ENCODE measurements around the gene DLL3. TPM values are rescaled to one million over a fixed set of nuclear protein-coding genes. Genes with fewer than 3 reads are reported as not detected.
A peak's percentile ranks its signal among the peaks of the same experiment; 100 is the strongest.

Gene DLL3
- total RNA-seq, 1 donor from 2014 or later: 42.7 TPM

- Mint-ChIP-seq H3K27me3 (ENCODE audit: unreplicated experiment) (peaks cover 15% of the 10 kb centered on the region), H3K4me3 (ENCODE audit: unreplicated experiment) (peak overlapping the region; percentile 47)
Measured at GRCh38 chr19:39502640-39503417, 4.1 kb downstream of the DLL3 start.

DNA sequence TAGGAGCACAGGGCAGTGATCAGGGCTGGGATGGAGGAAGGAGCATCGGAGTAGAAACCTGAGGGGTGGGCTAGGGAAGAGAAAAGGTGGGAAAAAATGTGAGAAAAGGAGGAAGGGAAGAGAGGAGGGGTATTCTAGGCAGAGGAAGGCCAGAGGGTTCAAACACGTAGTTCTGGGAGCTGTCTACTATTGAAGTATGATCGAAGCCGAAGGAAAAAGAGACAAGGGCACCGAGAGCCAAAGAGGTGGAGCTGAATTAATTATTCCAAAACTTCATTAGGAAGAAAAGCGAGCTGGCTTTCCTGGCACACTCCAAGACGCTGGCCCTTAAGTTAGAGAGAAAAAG, 7.8 kb downstream of the DLL3 start:
- Mint-ChIP-seq H3K9me3 (ENCODE audit: unreplicated experiment) (no peaks in the 10 kb centered on the region), H3K36me3 (ENCODE audit: low read depth, unreplicated experiment) (peaks cover 34% of the 10 kb centered on the region), H3K27ac (ENCODE audit: unreplicated experiment) (peak overlapping the region; percentile 44), H3K4me3 (ENCODE audit: unreplicated experiment) (peak overlapping the region; percentile 9), H3K27me3 (ENCODE audit: unreplicated experiment) (peaks cover 13% of the 10 kb centered on the region), H3K4me1 (ENCODE audit: unreplicated experiment) (no peaks in the 10 kb centered on the region)
- DNase-seq (ENCODE audit: low spot score): no peak
- no peak for TF ChIP-seq CTCF (IDR thresholded peaks at IDR 0.05; ENCODE audit: unreplicated experiment)

More at GRCh38 chr19:39502640-39503417, 4.1 kb downstream of the DLL3 start:
- peaks cover 4% of the 10 kb centered on the region for H3K9me3 Mint-ChIP-seq (ENCODE audit: unreplicated experiment)
- TF ChIP-seq CTCF (IDR thresholded peaks at IDR 0.05; ENCODE audit: unreplicated experiment): peak; percentile 100
- peak; percentile 89 for DNase-seq (ENCODE audit: low spot score)
- peaks cover 14% of the 10 kb centered on the region for H3K4me1 Mint-ChIP-seq (ENCODE audit: unreplicated experiment)
- no peak overlapping the region for H3K27ac Mint-ChIP-seq (ENCODE audit: unreplicated experiment)
- H3K36me3 Mint-ChIP-seq (ENCODE audit: low read depth, unreplicated experiment): peaks cover 40% of the 10 kb centered on the region

- H3K27ac Mint-ChIP-seq (ENCODE audit: unreplicated experiment): no peak overlapping the region
- TF ChIP-seq CTCF (IDR thresholded peaks at IDR 0.05; ENCODE audit: unreplicated experiment): no peak
- H3K36me3 Mint-ChIP-seq (ENCODE audit: low read depth, unreplicated experiment): peaks cover 34% of the 10 kb centered on the region
- no peaks in the 10 kb centered on the region for H3K9me3 Mint-ChIP-seq (ENCODE audit: unreplicated experiment)
- peak overlapping the region; percentile 59 for H3K4me3 Mint-ChIP-seq (ENCODE audit: unreplicated experiment)
- no peaks in the 10 kb centered on the region for H3K4me1 Mint-ChIP-seq (ENCODE audit: unreplicated experiment)
- peaks cover 13% of the 10 kb centered on the region for H3K27me3 Mint-ChIP-seq (ENCODE audit: unreplicated experiment)
- DNase-seq (ENCODE audit: low spot score): peak; percentile 55
Measured at GRCh38 chr19:39506944-39507714, 8.4 kb downstream of the DLL3 start.

DNA sequence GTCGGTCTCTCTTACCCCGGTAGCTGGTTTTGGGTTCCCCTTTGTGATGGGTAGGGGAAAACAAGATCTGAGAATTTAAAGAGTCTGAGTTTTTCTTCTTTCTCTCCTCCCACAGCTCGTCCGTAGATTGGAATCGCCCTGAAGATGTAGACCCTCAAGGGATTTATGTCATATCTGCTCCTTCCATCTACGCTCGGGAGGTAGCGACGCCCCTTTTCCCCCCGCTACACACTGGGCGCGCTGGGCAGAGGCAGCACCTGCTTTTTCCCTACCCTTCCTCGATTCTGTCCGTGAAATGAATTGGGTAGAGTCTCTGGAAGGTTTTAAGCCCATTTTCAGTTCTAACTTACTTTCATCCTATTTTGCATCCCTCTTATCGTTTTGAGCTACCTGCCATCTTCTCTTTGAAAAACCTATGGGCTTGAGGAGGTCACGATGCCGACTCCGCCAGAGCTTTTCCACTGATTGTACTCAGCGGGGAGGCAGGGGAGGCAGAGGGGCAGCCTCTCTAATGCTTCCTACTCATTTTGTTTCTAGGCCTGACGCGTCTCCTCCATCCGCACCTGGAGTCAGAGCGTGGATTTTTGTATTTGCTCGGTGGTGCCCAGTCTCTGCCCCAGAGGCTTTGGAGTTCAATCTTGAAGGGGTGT, 9.1 kb downstream of the DLL3 start:
- H3K4me3 Mint-ChIP-seq (ENCODE audit: unreplicated experiment): peak overlapping the region; percentile 59
- H3K27ac Mint-ChIP-seq (ENCODE audit: unreplicated experiment): no peak overlapping the region
- no peaks in the 10 kb centered on the region for H3K4me1 Mint-ChIP-seq (ENCODE audit: unreplicated experiment)
- no peaks in the 10 kb centered on the region for H3K9me3 Mint-ChIP-seq (ENCODE audit: unreplicated experiment)
- TF ChIP-seq CTCF (IDR thresholded peaks at IDR 0.05; ENCODE audit: unreplicated experiment): no peak
- H3K36me3 Mint-ChIP-seq (ENCODE audit: low read depth, unreplicated experiment): peaks cover 34% of the 10 kb centered on the region
- DNase-seq (ENCODE audit: low spot score): no peak
- peaks cover 13% of the 10 kb centered on the region for H3K27me3 Mint-ChIP-seq (ENCODE audit: unreplicated experiment)

Measured in endothelial cell (in vitro differentiated cells).